PFSK-1 (cell line): ENCODE measurements around the gene CAB39L.

Source experiments
- FOXP2 ChIP-seq: optimal IDR thresholded peaks from 2 replicates; pipeline ENCODE3; 2011; ENCODE audit warnings: borderline replicate concordance, control low read depth, inconsistent platforms; ENCODE audit not compliant: insufficient read depth; ENCODE audit errors: extremely low read length, extremely low read depth
- POLR2AphosphoS5 ChIP-seq: IDR thresholded peaks from 2 replicates; pipeline ENCODE4 v1.6.1; 2012; ENCODE audit warnings: low read depth, mild to moderate bottlenecking, control low read depth, low read length, moderate library complexity
- REST ChIP-seq, 2 experiments: IDR thresholded peaks; 2 replicates each; pipeline versions ENCODE4 v1.6.1 to v1.8.0; 2011 to 2012; ENCODE audit warnings: low read depth in 2 of 2, low read length in 2 of 2, control low read depth in 1 of 2, inconsistent platforms in 1 of 2, mild to moderate bottlenecking in 1 of 2, moderate library complexity in 1 of 2; ENCODE audit not compliant: insufficient read depth in 1 of 2
- SIN3A ChIP-seq: IDR thresholded peaks from 2 replicates; pipeline ENCODE4 v1.6.1; 2012; ENCODE audit warnings: mild to moderate bottlenecking, low read length, moderate library complexity, borderline replicate concordance; ENCODE audit not compliant: insufficient read depth
- TAF1 ChIP-seq: IDR thresholded peaks from 2 replicates; pipeline ENCODE4 v1.6.1; 2012; ENCODE audit warnings: low read length, control low read depth, borderline replicate concordance; ENCODE audit not compliant: insufficient read depth

The CAB39L gene

GRCh38 chr13:49457221-49457620 lies 13.4 kb upstream of the CAB39L start:
- no peak for TF ChIP-seq POLR2AphosphoS5
- TF ChIP-seq FOXP2 = no peak
- no peak for TF ChIP-seq SIN3A
- no peak for TF ChIP-seq TAF1
- TF ChIP-seq REST (IDR thresholded peaks at IDR 0.05; ENCODE audit: insufficient read depth in 1 of 2, low read depth in 2 of 2, low read length in 2 of 2) = no peak

GRCh38 chr13:49456156-49456555 lies 12.3 kb upstream of the CAB39L start:
- TF ChIP-seq TAF1 (no peak), FOXP2 (no peak), REST (IDR thresholded peaks at IDR 0.05; ENCODE audit: insufficient read depth in 1 of 2, low read depth in 2 of 2, low read length in 2 of 2) (no peak), POLR2AphosphoS5 (no peak), SIN3A (no peak)

GRCh38 chr13:49455007-49455398 lies 11.1 kb upstream of the CAB39L start:
- TF ChIP-seq FOXP2 (no peak), TAF1 (no peak), SIN3A (no peak), POLR2AphosphoS5 (no peak), REST (IDR thresholded peaks at IDR 0.05; ENCODE audit: insufficient read depth in 1 of 2, low read depth in 2 of 2, low read length in 2 of 2) (no peak)

GRCh38 chr13:49454388-49455006 lies 10.6 kb upstream of the CAB39L start:
- TF ChIP-seq FOXP2 (no peak), SIN3A (no peak), TAF1 (no peak), REST (IDR thresholded peaks at IDR 0.05; ENCODE audit: insufficient read depth in 1 of 2, low read depth in 2 of 2, low read length in 2 of 2) (no peak), POLR2AphosphoS5 (no peak)

- TF ChIP-seq POLR2AphosphoS5 (no peak), TAF1 (no peak), SIN3A (no peak), FOXP2 (no peak), REST (IDR thresholded peaks at IDR 0.05; ENCODE audit: insufficient read depth in 1 of 2, low read depth in 2 of 2, low read length in 2 of 2) (no peak)
These were observed 9.6 kb upstream of the CAB39L start for GRCh38 chr13:49453465-49453864.
